SK-N-SH (cell line): ENCODE measurements around the gene SYT7. TPM values are rescaled to one million over a fixed set of nuclear protein-coding genes. Genes with fewer than 3 reads are reported as not detected.

ENCODE experiments used
- CTCF ChIA-PET: fragments of 300-600, 350-600 bp; formaldehyde crosslinking; extraction: SDS; loops from one replicate; lab custom pipeline; 2021; lab: Yijun Ruan, JAX
- POLR2A ChIA-PET: fragments of 350-600 bp; sonication (Branson Sonifier 250); formaldehyde crosslinking; extraction: SDS; loops from one replicate; lab custom pipeline; 2020; ENCODE audit warnings: antibody characterized with exemption, inconsistent platforms; lab: Yijun Ruan, JAX
- DNase-seq: peaks from one replicate; pipeline ENCODE4 v3.0.0; 2012
- H2AFZ ChIP-seq: fragments of 200-600 bp; sonication (generic); 2 replicates; pipeline ENCODE4 v1.8.1; 2016; ENCODE audit warnings: antibody characterized with exemption, mild to moderate bottlenecking, low read depth
- H3F3A ChIP-seq: fragments of 200-600 bp; sonication (generic); replicated peaks from 2 replicates; pipeline ENCODE3; 2016; ENCODE audit warnings: antibody characterized with exemption, mild to moderate bottlenecking; ENCODE audit not compliant: insufficient read depth
- H3K27ac ChIP-seq, 2 experiments: fragments of 200-500 bp in 1 of 2; fragments of 200-600 bp in 1 of 2; sonication (Bioruptor generic) in 1 of 2; sonication (generic), shearing (Covaris generic) in 1 of 2; 2 replicates each; pipeline versions ENCODE4 v1.5.1 to v1.6.1; 2014 to 2016; ENCODE audit warnings: low read depth in 2 of 2, inconsistent platforms in 1 of 2, low read length in 1 of 2, mild to moderate bottlenecking in 1 of 2, mixed read lengths in 1 of 2
- H3K27me3 ChIP-seq: fragments of 200-600 bp; sonication (generic), shearing (Covaris generic); 2 replicates; pipeline ENCODE4 v1.6.1; 2016; ENCODE audit warnings: mixed run types; ENCODE audit not compliant: insufficient read depth
- H3K36me3 ChIP-seq, 2 experiments: fragments of 200-500 bp in 1 of 2; fragments of 200-600 bp in 1 of 2; sonication (Bioruptor generic) in 1 of 2; sonication (generic) in 1 of 2; replicated peaks in 1 of 2; 2 replicates each; pipeline versions ENCODE3 to v1.5.1; 2014 to 2016; ENCODE audit warnings: low read length in 1 of 2, mild to moderate bottlenecking in 1 of 2; ENCODE audit not compliant: insufficient read depth in 2 of 2, control insufficient read depth in 1 of 2
- H3K4me1 ChIP-seq, 2 experiments: fragments of 200-500 bp in 1 of 2; fragments of 200-600 bp in 1 of 2; sonication (Bioruptor generic) in 1 of 2; sonication (generic), shearing (Covaris generic) in 1 of 2; 2 replicates each; pipeline versions ENCODE4 v1.5.1 to v1.6.1; 2014 to 2016; ENCODE audit warnings: low read depth in 1 of 2, low read length in 1 of 2, mixed run types in 1 of 2; ENCODE audit not compliant: insufficient read depth in 2 of 2, control insufficient read depth in 1 of 2
- H3K4me2 ChIP-seq: fragments of 200-600 bp; sonication (generic), shearing (Covaris generic); 2 replicates; pipeline ENCODE4 v1.6.1; 2017; ENCODE audit warnings: mixed run types
- H3K4me3 ChIP-seq, 2 experiments: fragments of 200-500 bp in 1 of 2; fragments of 200-600 bp in 1 of 2; sonication (Bioruptor generic) in 1 of 2; sonication (generic), shearing (Covaris generic) in 1 of 2; 2 replicates each; pipeline versions ENCODE4 v1.5.1 to v1.8.1; 2014 to 2016; ENCODE audit warnings: low read depth in 2 of 2, inconsistent platforms in 1 of 2, low read length in 1 of 2, mild to moderate bottlenecking in 1 of 2, mixed read lengths in 1 of 2, moderate library complexity in 1 of 2
- H3K79me2 ChIP-seq: fragments of 200-600 bp; sonication (generic); 2 replicates; pipeline ENCODE4 v1.8.1; 2017; ENCODE audit warnings: mild to moderate bottlenecking; ENCODE audit not compliant: insufficient read depth
- H3K9ac ChIP-seq: fragments of 200-600 bp; sonication (generic); 2 replicates; pipeline ENCODE4 v1.6.1; 2017; ENCODE audit warnings: mixed run types
- H3K9me2 ChIP-seq: fragments of 200-600 bp; sonication (generic); 2 replicates; pipeline ENCODE4 v1.6.1; 2017; ENCODE audit warnings: mixed run types
- H3K9me3 ChIP-seq: fragments of 200-600 bp; sonication (generic); 2 replicates; pipeline ENCODE4 v1.6.1; 2017; ENCODE audit warnings: mixed run types, mild to moderate bottlenecking, moderate library complexity
- H4K20me1 ChIP-seq: fragments of 200-600 bp; sonication (generic); 2 replicates; pipeline ENCODE4 v1.6.1; 2017; ENCODE audit warnings: mild to moderate bottlenecking, mixed run types; ENCODE audit not compliant: insufficient read depth
- CHD2 ChIP-seq: fragments of 150-350 bp; IDR thresholded peaks from 2 replicates; pipeline ENCODE4 v1.6.1; 2018; ENCODE audit warnings: low read length; ENCODE audit not compliant: partially characterized antibody
- CTCF ChIP-seq: fragments of 200-600 bp; sonication (generic); IDR thresholded peaks from 2 replicates; pipeline ENCODE4 v1.6.1; 2017; ENCODE audit warnings: antibody characterized with exemption, mild to moderate bottlenecking, moderate library complexity
- EZH2phosphoT487 ChIP-seq: fragments of 200-600 bp; sonication (generic); IDR thresholded peaks from 2 replicates; pipeline ENCODE4 v1.6.1; 2017; ENCODE audit warnings: low read depth, mixed run types, mild to moderate bottlenecking, antibody characterized with exemption, moderate library complexity, borderline replicate concordance
- FOSL2 ChIP-seq: IDR thresholded peaks from 2 replicates; pipeline ENCODE4 v1.4.0; 2012; ENCODE audit warnings: low read depth, mild to moderate bottlenecking, moderate library complexity, borderline replicate concordance
- FOXJ3 ChIP-seq: sonication (generic); formaldehyde crosslinking; IDR thresholded peaks from 2 replicates; pipeline ENCODE4 v1.5.1; 2020; ENCODE audit warnings: mild to moderate bottlenecking, missing genetic modification reagents
- FOXM1 ChIP-seq: IDR thresholded peaks from 2 replicates; pipeline ENCODE4 v1.4.0; 2012; ENCODE audit warnings: low read depth, mild to moderate bottlenecking
- GABPA ChIP-seq: IDR thresholded peaks from 2 replicates; pipeline ENCODE4 v1.4.0; 2012; ENCODE audit warnings: low read depth, mild to moderate bottlenecking
- GATA2 ChIP-seq: sonication (generic); formaldehyde crosslinking; IDR thresholded peaks from 2 replicates; pipeline ENCODE4 v1.5.0; 2020; ENCODE audit warnings: mild to moderate bottlenecking, missing genetic modification reagents
- IRF3 ChIP-seq: fragments of 150-350 bp; IDR thresholded peaks from 2 replicates; pipeline ENCODE4 v1.6.1; 2016; ENCODE audit warnings: mild to moderate bottlenecking, low read depth, low read length
- MEF2A ChIP-seq: IDR thresholded peaks from 2 replicates; pipeline ENCODE4 v1.4.0; 2012; ENCODE audit warnings: low read depth, borderline replicate concordance
- NFIC ChIP-seq: IDR thresholded peaks from 2 replicates; pipeline ENCODE4 v1.4.0; 2012; ENCODE audit warnings: borderline replicate concordance
- RCOR1 ChIP-seq: fragments of 150-350 bp; IDR thresholded peaks from 2 replicates; pipeline ENCODE4 v1.6.1; 2017; ENCODE audit warnings: antibody characterized with exemption, low read length
- REST ChIP-seq: IDR thresholded peaks from 2 replicates; pipeline ENCODE4 v1.6.1; 2012; ENCODE audit warnings: mild to moderate bottlenecking, low read depth, low read length, moderate library complexity
- RXRA ChIP-seq: IDR thresholded peaks from 2 replicates; pipeline ENCODE4 v1.4.0; 2012; ENCODE audit warnings: low read depth, mild to moderate bottlenecking, borderline replicate concordance
- SMC3 ChIP-seq: IDR thresholded peaks from 2 replicates; pipeline ENCODE4 v1.6.1; 2012; ENCODE audit warnings: low read depth, low read length, improper control_type of control experiment
- TAF1 ChIP-seq: IDR thresholded peaks from 2 replicates; pipeline ENCODE4 v1.6.1; 2012; ENCODE audit warnings: low read depth, mild to moderate bottlenecking, low read length, moderate library complexity, borderline replicate concordance
- ZBTB33 ChIP-seq: IDR thresholded peaks from 2 replicates; pipeline ENCODE4 v1.4.0; 2012; ENCODE audit warnings: low read depth, borderline replicate concordance
- WGBS: methylation state at CpG from one replicate; pipeline ENCODE4 v1.1.6; 2017; ENCODE audit warnings: low lambda C conversion rate; 5-methylcytosine and 5-hydroxymethylcytosine counted together
- polyA plus RNA-seq, 3 experiments: library from polyadenylated mRNA; depleted of rRNA; stranded (reverse); fragments of >200 nt; gene quantifications; 2 replicates each; pipeline ENCODE4 v1.2.3, GENCODE V29; 2012

SYT7 gene
- polyA plus RNA-seq, 1 of the 3 experiments (the other 2 are of a cell fraction) = 1.1 TPM

- H3F3A ChIP-seq = no peaks in the 10 kb centered on the region
- no peaks in the 10 kb centered on the region for H3K79me2 ChIP-seq
- no peak for DNase-seq
- H3K27me3 ChIP-seq = peaks cover 9% of the 10 kb centered on the region
- no peaks in the 10 kb centered on the region for H3K9me3 ChIP-seq
- CTCF ChIA-PET = interaction anchor here (1.5 to 1.6 kb wide), 2 partner anchors 31 to 42 kb away, joined by 3 to 5 read pairs; no protein-coding TSS in a partner anchor
- peaks cover 9 to 25% of the 10 kb centered on the region in 2 experiments; a peak in 2 of 4 replicates for H3K4me1 ChIP-seq
- no peak overlapping the region for H2AFZ ChIP-seq
- H3K4me3 ChIP-seq = no peak overlapping the region
- H3K9ac ChIP-seq = no peak overlapping the region
- TF ChIP-seq ZBTB33 (no peak), RCOR1 (no peak), NFIC (no peak), FOXM1 (no peak), IRF3 (no peak), MEF2A (no peak), CHD2 (no peak), CTCF (no peak), FOSL2 (no peak), EZH2phosphoT487 (no peak), TAF1 (no peak), SMC3 (no peak), RXRA (no peak), GABPA (no peak), REST (no peak), FOXJ3 (CRISPR knock-in tag) (no peak), GATA2 (CRISPR knock-in tag) (no peak)
- TF ChIP-seq, all 33 proteins: peak for 0
- POLR2A ChIA-PET = no interaction called here
- no peak overlapping the region for H3K4me2 ChIP-seq
- H3K27ac ChIP-seq = no peak overlapping the region
- H3K9me2 ChIP-seq = no peaks in the 10 kb centered on the region
- 73% methylated on average over 5 of the region's 7 CpGs for WGBS
- no peaks in the 10 kb centered on the region for H3K36me3 ChIP-seq
- H4K20me1 ChIP-seq = no peaks in the 10 kb centered on the region
Observed at GRCh38 chr11:61596990-61597389, 16.1 kb upstream of the SYT7 start.
